ENCODE data around the gene GMDS. TPM values are rescaled to one million over a fixed set of nuclear protein-coding genes. Genes with fewer than 3 reads are reported as not detected.

The GMDS gene
- total RNA-seq, 1 experiment from 2014 or later = 31.1 TPM

- no peaks in the 10 kb centered on the region for H3K27me3 ChIP-seq (replicated peaks; ENCODE audit: control insufficient read depth, insufficient read depth, low read length)
- Mint-ChIP-seq H3K4me1 (ENCODE audit: low read depth, unreplicated experiment) (no peaks in the 10 kb centered on the region), H3K27me3 (ENCODE audit: insufficient read depth, unreplicated experiment) (no peaks in the 10 kb centered on the region), H3K36me3 (ENCODE audit: insufficient read depth, unreplicated experiment) (no peaks in the 10 kb centered on the region), H3K9me3 (ENCODE audit: unreplicated experiment) (no peaks in the 10 kb centered on the region), H3K4me3 (ENCODE audit: unreplicated experiment) (no peak overlapping the region), H3K27ac (ENCODE audit: unreplicated experiment) (no peak overlapping the region)
- H3K4me3 ChIP-seq (ENCODE audit: low read depth, low read length) = no peak overlapping the region
- H3K36me3 ChIP-seq (ENCODE audit: control insufficient read depth, insufficient read depth, low read length) = no peaks in the 10 kb centered on the region
- TF ChIP-seq CTCF (IDR thresholded peaks at IDR 0.05; ENCODE audit: insufficient read depth in 1 of 2, low read depth in 1 of 2, low read length in 1 of 2, severe bottlenecking in 1 of 2, unreplicated experiment in 1 of 2) = no peak
- ChIA-PET POLR2A (no interaction called here), CTCF (no interaction called here)
- DNase-seq = no peak
- no peaks in the 10 kb centered on the region for H3K9me3 ChIP-seq
- intact Hi-C loops (cut with micrococcal nuclease; ENCODE audit: unreplicated experiment) = no loop called here
- no TSS peak for BruUV-seq (replicated peaks)
- H3K4me1 ChIP-seq = no peaks in the 10 kb centered on the region
Observed at GRCh38 chr6:1972962-1973361, 272.4 kb downstream of the GMDS start.

GRCh38 chr6:1971612-1972011 is 273.8 kb downstream of the GMDS start:
- no peaks in the 10 kb centered on the region for H3K9me3 ChIP-seq
- BruUV-seq (replicated peaks) = no TSS peak
- H3K36me3 ChIP-seq (ENCODE audit: control insufficient read depth, insufficient read depth, low read length) = no peaks in the 10 kb centered on the region
- DNase-seq = no peak
- Mint-ChIP-seq H3K27me3 (ENCODE audit: insufficient read depth, unreplicated experiment) (no peaks in the 10 kb centered on the region), H3K36me3 (ENCODE audit: insufficient read depth, unreplicated experiment) (no peaks in the 10 kb centered on the region), H3K4me1 (ENCODE audit: low read depth, unreplicated experiment) (no peaks in the 10 kb centered on the region), H3K4me3 (ENCODE audit: unreplicated experiment) (no peak overlapping the region), H3K27ac (ENCODE audit: unreplicated experiment) (no peak overlapping the region), H3K9me3 (ENCODE audit: unreplicated experiment) (no peaks in the 10 kb centered on the region)
- H3K4me1 ChIP-seq = no peaks in the 10 kb centered on the region
- no peak overlapping the region for H3K4me3 ChIP-seq (ENCODE audit: low read depth, low read length)
- ChIA-PET POLR2A (no interaction called here), CTCF (no interaction called here)
- no peaks in the 10 kb centered on the region for H3K27me3 ChIP-seq (replicated peaks; ENCODE audit: control insufficient read depth, insufficient read depth, low read length)
- TF ChIP-seq CTCF (IDR thresholded peaks at IDR 0.05; ENCODE audit: insufficient read depth in 1 of 2, low read depth in 1 of 2, low read length in 1 of 2, severe bottlenecking in 1 of 2, unreplicated experiment in 1 of 2) = no peak
- intact Hi-C loops (cut with micrococcal nuclease; ENCODE audit: unreplicated experiment) = no loop called here

- intact Hi-C loops (cut with micrococcal nuclease; ENCODE audit: unreplicated experiment) = no loop called here
- no peak for TF ChIP-seq CTCF (IDR thresholded peaks at IDR 0.05; ENCODE audit: insufficient read depth in 1 of 2, low read depth in 1 of 2, low read length in 1 of 2, severe bottlenecking in 1 of 2, unreplicated experiment in 1 of 2)
- Mint-ChIP-seq H3K27me3 (ENCODE audit: insufficient read depth, unreplicated experiment) (no peaks in the 10 kb centered on the region), H3K27ac (ENCODE audit: unreplicated experiment) (no peak overlapping the region), H3K4me1 (ENCODE audit: low read depth, unreplicated experiment) (no peaks in the 10 kb centered on the region), H3K4me3 (ENCODE audit: unreplicated experiment) (no peak overlapping the region), H3K36me3 (ENCODE audit: insufficient read depth, unreplicated experiment) (no peaks in the 10 kb centered on the region), H3K9me3 (ENCODE audit: unreplicated experiment) (no peaks in the 10 kb centered on the region)
- H3K4me3 ChIP-seq (ENCODE audit: low read depth, low read length) = no peak overlapping the region
- no peaks in the 10 kb centered on the region for H3K36me3 ChIP-seq (ENCODE audit: control insufficient read depth, insufficient read depth, low read length)
- H3K27me3 ChIP-seq (replicated peaks; ENCODE audit: control insufficient read depth, insufficient read depth, low read length) = no peaks in the 10 kb centered on the region
- DNase-seq = no peak
- CTCF ChIA-PET = no interaction called here
- POLR2A ChIA-PET = no interaction called here
- H3K9me3 ChIP-seq = no peaks in the 10 kb centered on the region
- H3K4me1 ChIP-seq = no peaks in the 10 kb centered on the region
- no TSS peak for BruUV-seq (replicated peaks)
Observed at GRCh38 chr6:1970151-1970561, 275.2 kb downstream of the GMDS start.

Measured in Caco-2 (cell line).